Measurements from ENCODE around the gene PITPNM2.

PITPNM2 gene

DNA sequence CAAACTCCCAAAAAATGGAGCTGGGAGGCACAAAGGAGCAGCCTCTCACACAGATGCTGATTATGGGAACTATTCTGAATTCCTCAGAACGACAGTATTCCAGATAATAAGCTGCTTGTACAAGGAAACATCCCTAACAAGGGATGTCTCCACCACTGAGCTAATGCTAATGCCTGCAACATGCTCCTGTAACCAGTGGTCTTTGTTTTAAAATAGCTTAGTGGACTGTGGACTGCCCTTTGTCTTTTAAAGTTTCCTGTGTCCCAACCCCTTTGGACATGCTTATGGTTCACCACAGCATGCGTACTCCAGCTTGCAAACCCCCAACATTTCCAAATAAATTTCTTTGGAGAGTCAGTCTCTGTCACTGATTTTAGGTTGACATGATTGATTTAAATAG, 16.4 kb upstream of the PITPNM2 start:
- no peaks in the 10 kb centered on the region for H3K9me3 ChIP-seq (ENCODE audit: low read length)
- H3K4me2 ChIP-seq (ENCODE audit: low read length): no peak overlapping the region
- no peak overlapping the region for H3K27ac ChIP-seq (ENCODE audit: low read depth, low read length, poor library complexity, severe bottlenecking)
- H3K4me1 ChIP-seq (ENCODE audit: insufficient read depth, low read length, severe bottlenecking): peaks cover 23% of the 10 kb centered on the region
- no peak for TF ChIP-seq EZH2 (IDR thresholded peaks at IDR 0.05; ENCODE audit: borderline replicate concordance, low read length)
- TF ChIP-seq, protein P1, sequence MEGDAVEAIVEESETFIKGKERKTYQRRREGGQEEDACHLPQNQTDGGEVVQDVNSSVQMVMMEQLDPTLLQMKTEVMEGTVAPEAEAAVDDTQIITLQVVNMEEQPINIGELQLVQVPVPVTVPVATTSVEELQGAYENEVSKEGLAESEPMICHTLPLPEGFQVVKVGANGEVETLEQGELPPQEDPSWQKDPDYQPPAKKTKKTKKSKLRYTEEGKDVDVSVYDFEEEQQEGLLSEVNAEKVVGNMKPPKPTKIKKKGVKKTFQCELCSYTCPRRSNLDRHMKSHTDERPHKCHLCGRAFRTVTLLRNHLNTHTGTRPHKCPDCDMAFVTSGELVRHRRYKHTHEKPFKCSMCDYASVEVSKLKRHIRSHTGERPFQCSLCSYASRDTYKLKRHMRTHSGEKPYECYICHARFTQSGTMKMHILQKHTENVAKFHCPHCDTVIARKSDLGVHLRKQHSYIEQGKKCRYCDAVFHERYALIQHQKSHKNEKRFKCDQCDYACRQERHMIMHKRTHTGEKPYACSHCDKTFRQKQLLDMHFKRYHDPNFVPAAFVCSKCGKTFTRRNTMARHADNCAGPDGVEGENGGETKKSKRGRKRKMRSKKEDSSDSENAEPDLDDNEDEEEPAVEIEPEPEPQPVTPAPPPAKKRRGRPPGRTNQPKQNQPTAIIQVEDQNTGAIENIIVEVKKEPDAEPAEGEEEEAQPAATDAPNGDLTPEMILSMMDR (IDR thresholded peaks at IDR 0.05; ENCODE audit: low read length): no peak
- no peaks in the 10 kb centered on the region for H3K27me3 ChIP-seq (ENCODE audit: insufficient read depth, low read length)
- no peak overlapping the region for H3K9ac ChIP-seq (ENCODE audit: low read length)
- H2AFZ ChIP-seq (ENCODE audit: low read length): no peak overlapping the region
- no peaks in the 10 kb centered on the region for H3K9me2 ChIP-seq (ENCODE audit: low read depth, low read length)
- H4K20me1 ChIP-seq (ENCODE audit: insufficient read depth, low read length): no peaks in the 10 kb centered on the region
- no peaks in the 10 kb centered on the region for H3F3A ChIP-seq (ENCODE audit: insufficient read depth, low read length)
- peaks cover 68% of the 10 kb centered on the region for H3K36me3 ChIP-seq (ENCODE audit: insufficient read depth, low read length)
- H3K79me2 ChIP-seq (ENCODE audit: insufficient read depth, low read length): no peaks in the 10 kb centered on the region
- no peak overlapping the region for H3K4me3 ChIP-seq (ENCODE audit: low read depth, low read length, poor library complexity, severe bottlenecking)

- no peak for TF ChIP-seq EZH2 (IDR thresholded peaks at IDR 0.05; ENCODE audit: borderline replicate concordance, low read length)
- TF ChIP-seq, protein P1 (IDR thresholded peaks at IDR 0.05; ENCODE audit: low read length): no peak
- H4K20me1 ChIP-seq (ENCODE audit: insufficient read depth, low read length): no peaks in the 10 kb centered on the region
- no peaks in the 10 kb centered on the region for H3K9me2 ChIP-seq (ENCODE audit: low read depth, low read length)
- no peaks in the 10 kb centered on the region for H3K79me2 ChIP-seq (ENCODE audit: insufficient read depth, low read length)
- peaks cover 73% of the 10 kb centered on the region for H3K36me3 ChIP-seq (ENCODE audit: insufficient read depth, low read length)
- H3K9me3 ChIP-seq (ENCODE audit: low read length): no peaks in the 10 kb centered on the region
- no peak overlapping the region for H3K9ac ChIP-seq (ENCODE audit: low read length)
- no peaks in the 10 kb centered on the region for H3K27me3 ChIP-seq (ENCODE audit: insufficient read depth, low read length)
- H3K27ac ChIP-seq (ENCODE audit: low read depth, low read length, poor library complexity, severe bottlenecking): peak overlapping the region; percentile 18
- H3F3A ChIP-seq (ENCODE audit: insufficient read depth, low read length): no peaks in the 10 kb centered on the region
- no peak overlapping the region for H2AFZ ChIP-seq (ENCODE audit: low read length)
- H3K4me2 ChIP-seq (ENCODE audit: low read length): no peak overlapping the region
- H3K4me1 ChIP-seq (ENCODE audit: insufficient read depth, low read length, severe bottlenecking): peaks cover 23% of the 10 kb centered on the region
- H3K4me3 ChIP-seq (ENCODE audit: low read depth, low read length, poor library complexity, severe bottlenecking): no peak overlapping the region
Observed at GRCh38 chr12:123165537-123165936, 14.6 kb upstream of the PITPNM2 start.

DNA sequence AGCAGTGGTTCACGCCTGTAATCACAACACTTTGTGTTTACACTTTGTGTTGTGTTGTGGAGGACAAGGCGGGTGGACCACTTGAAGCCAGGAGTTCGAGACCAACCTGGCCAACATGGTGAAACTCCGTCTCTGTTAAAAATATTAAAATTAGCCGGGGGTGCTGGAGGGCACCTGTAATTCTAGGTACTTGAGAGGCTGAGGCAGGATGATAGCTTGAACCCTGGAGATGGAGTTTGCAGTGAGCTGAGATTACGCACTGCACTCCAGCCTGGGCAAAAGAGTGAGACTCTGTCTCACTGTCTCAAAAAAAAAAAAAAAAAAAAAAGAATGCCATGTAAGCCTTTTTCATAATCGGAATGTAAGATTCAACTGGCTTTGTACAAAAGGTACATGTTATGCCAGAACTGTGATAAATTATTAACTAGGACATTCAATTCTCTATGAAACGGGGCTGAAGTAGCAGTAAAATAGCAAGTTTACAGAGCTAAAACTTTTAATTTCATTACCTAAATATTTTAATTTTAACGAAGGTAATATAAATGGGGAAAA, 13.9 kb upstream of the PITPNM2 start:
- TF ChIP-seq, protein P1 (IDR thresholded peaks at IDR 0.05; ENCODE audit: low read length): no peak
- TF ChIP-seq EZH2 (IDR thresholded peaks at IDR 0.05; ENCODE audit: borderline replicate concordance, low read length): no peak
- Histone ChIP-seq H3F3A (ENCODE audit: insufficient read depth, low read length) (no peaks in the 10 kb centered on the region), H3K9me2 (ENCODE audit: low read depth, low read length) (no peaks in the 10 kb centered on the region), H3K4me3 (ENCODE audit: low read depth, low read length, poor library complexity, severe bottlenecking) (no peak overlapping the region), H3K4me1 (ENCODE audit: insufficient read depth, low read length, severe bottlenecking) (peaks cover 23% of the 10 kb centered on the region), H3K27me3 (ENCODE audit: insufficient read depth, low read length) (no peaks in the 10 kb centered on the region), H3K36me3 (ENCODE audit: insufficient read depth, low read length) (peaks cover 77% of the 10 kb centered on the region), H4K20me1 (ENCODE audit: insufficient read depth, low read length) (no peaks in the 10 kb centered on the region), H3K4me2 (ENCODE audit: low read length) (peak overlapping the region; percentile 9; the same call in 1 of the 2 replicates), H3K27ac (ENCODE audit: low read depth, low read length, poor library complexity, severe bottlenecking) (peak overlapping the region; percentile 59), H3K79me2 (ENCODE audit: insufficient read depth, low read length) (no peaks in the 10 kb centered on the region), H3K9ac (ENCODE audit: low read length) (no peak overlapping the region), H2AFZ (ENCODE audit: low read length) (no peak overlapping the region), H3K9me3 (ENCODE audit: low read length) (no peaks in the 10 kb centered on the region)
